ENCODE data around the gene ING3. TPM values are rescaled to one million over a fixed set of nuclear protein-coding genes. Genes with fewer than 3 reads are reported as not detected.
A peak's percentile ranks its signal among the peaks of the same experiment; 100 is the strongest.

ING3 gene
- total and polyA plus RNA-seq, 9 of the 15 experiments (the other 6 are each of a cell fraction or from before 2014, with no cell fraction given), result 22.8 to 233 (median 50.4) TPM

DNA sequence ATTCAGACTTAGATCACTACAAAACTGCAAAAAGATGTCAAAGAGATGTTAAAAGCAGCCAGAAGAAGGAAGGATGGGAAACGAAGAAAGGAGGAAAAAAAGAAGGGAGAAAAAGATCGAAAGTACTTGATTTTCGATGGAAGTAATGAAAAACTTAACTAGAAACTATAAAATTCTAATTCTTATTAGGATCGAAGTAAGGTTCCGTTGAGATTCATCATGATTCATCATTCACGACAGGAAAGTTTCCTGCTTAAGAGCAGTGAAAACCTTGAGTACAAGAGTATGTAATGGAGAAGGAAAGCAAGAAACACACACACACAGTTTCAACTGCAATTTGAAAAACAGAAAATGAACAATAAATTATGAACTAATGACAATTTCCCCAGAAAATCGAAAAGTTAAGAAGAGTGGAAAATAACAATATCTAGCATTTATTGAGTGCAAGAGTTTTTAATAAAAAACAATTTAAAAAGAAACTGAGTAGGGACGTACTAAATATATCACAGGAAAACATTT, 1.1 kb upstream of the ING3 start (continued):
- TF ChIP-seq, protein P1, sequence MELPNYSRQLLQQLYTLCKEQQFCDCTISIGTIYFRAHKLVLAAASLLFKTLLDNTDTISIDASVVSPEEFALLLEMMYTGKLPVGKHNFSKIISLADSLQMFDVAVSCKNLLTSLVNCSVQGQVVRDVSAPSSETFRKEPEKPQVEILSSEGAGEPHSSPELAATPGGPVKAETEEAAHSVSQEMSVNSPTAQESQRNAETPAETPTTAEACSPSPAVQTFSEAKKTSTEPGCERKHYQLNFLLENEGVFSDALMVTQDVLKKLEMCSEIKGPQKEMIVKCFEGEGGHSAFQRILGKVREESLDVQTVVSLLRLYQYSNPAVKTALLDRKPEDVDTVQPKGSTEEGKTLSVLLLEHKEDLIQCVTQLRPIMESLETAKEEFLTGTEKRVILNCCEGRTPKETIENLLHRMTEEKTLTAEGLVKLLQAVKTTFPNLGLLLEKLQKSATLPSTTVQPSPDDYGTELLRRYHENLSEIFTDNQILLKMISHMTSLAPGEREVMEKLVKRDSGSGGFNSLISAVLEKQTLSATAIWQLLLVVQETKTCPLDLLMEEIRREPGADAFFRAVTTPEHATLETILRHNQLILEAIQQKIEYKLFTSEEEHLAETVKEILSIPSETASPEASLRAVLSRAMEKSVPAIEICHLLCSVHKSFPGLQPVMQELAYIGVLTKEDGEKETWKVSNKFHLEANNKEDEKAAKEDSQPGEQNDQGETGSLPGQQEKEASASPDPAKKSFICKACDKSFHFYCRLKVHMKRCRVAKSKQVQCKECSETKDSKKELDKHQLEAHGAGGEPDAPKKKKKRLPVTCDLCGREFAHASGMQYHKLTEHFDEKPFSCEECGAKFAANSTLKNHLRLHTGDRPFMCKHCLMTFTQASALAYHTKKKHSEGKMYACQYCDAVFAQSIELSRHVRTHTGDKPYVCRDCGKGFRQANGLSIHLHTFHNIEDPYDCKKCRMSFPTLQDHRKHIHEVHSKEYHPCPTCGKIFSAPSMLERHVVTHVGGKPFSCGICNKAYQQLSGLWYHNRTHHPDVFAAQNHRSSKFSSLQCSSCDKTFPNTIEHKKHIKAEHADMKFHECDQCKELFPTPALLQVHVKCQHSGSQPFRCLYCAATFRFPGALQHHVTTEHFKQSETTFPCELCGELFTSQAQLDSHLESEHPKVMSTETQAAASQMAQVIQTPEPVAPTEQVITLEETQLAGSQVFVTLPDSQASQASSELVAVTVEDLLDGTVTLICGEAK (IDR thresholded peaks at IDR 0.05), result peak; percentile 63; the same call in 1 of the 2 replicates
- TF ChIP-seq, protein P1 (CRISPR knock-in tag; IDR thresholded peaks at IDR 0.05), result no peak
- TF ChIP-seq, protein P2, sequence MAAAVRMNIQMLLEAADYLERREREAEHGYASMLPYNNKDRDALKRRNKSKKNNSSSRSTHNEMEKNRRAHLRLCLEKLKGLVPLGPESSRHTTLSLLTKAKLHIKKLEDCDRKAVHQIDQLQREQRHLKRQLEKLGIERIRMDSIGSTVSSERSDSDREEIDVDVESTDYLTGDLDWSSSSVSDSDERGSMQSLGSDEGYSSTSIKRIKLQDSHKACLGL (CRISPR knock-in tag; IDR thresholded peaks at IDR 0.05; ENCODE audit: borderline replicate concordance, poor library complexity, severe bottlenecking), result no peak
- TF ChIP-seq, protein P3, sequence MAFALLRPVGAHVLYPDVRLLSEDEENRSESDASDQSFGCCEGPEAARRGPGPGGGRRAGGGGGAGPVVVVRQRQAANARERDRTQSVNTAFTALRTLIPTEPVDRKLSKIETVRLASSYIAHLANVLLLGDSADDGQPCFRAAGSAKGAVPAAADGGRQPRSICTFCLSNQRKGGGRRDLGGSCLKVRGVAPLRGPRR (CRISPR knock-in tag; IDR thresholded peaks at IDR 0.05), result no peak
- TF ChIP-seq ZNF224 (CRISPR knock-in tag; IDR thresholded peaks at IDR 0.05) (no peak), CBX8 (IDR thresholded peaks at IDR 0.05; ENCODE audit: borderline replicate concordance, extremely low read depth, low read depth, low read length, poor library complexity, severe bottlenecking) (no peak), KHSRP (IDR thresholded peaks at IDR 0.05) (no peak), KLF6 (CRISPR knock-in tag; IDR thresholded peaks at IDR 0.05; ENCODE audit: borderline replicate concordance) (no peak), FOXK2 (conservative IDR thresholded peaks at IDR 0.05 in 1 of 2, IDR thresholded peaks at IDR 0.05 in 1 of 2; ENCODE audit: low read depth in 2 of 2) (peak; percentile 29 to 32; a peak in 1 of 4 replicates), ZNF217 (CRISPR knock-in tag; IDR thresholded peaks at IDR 0.05) (no peak), ZNF77 (CRISPR knock-in tag; IDR thresholded peaks at IDR 0.05) (0 out of 2 replicates have a peak, but pooled peaks have one; percentile 26)
- TF ChIP-seq, protein P4, sequence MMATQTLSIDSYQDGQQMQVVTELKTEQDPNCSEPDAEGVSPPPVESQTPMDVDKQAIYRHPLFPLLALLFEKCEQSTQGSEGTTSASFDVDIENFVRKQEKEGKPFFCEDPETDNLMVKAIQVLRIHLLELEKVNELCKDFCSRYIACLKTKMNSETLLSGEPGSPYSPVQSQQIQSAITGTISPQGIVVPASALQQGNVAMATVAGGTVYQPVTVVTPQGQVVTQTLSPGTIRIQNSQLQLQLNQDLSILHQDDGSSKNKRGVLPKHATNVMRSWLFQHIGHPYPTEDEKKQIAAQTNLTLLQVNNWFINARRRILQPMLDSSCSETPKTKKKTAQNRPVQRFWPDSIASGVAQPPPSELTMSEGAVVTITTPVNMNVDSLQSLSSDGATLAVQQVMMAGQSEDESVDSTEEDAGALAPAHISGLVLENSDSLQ (IDR thresholded peaks at IDR 0.05), result peak; percentile 22; the same call in 1 of the 2 replicates
- TF ChIP-seq, protein P5, sequence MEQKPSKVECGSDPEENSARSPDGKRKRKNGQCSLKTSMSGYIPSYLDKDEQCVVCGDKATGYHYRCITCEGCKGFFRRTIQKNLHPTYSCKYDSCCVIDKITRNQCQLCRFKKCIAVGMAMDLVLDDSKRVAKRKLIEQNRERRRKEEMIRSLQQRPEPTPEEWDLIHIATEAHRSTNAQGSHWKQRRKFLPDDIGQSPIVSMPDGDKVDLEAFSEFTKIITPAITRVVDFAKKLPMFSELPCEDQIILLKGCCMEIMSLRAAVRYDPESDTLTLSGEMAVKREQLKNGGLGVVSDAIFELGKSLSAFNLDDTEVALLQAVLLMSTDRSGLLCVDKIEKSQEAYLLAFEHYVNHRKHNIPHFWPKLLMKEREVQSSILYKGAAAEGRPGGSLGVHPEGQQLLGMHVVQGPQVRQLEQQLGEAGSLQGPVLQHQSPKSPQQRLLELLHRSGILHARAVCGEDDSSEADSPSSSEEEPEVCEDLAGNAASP (IDR thresholded peaks at IDR 0.05), result 0 out of 2 replicates have a peak, but pooled peaks have one; percentile 3
